ENCODE measurements around the gene HOXD12.

Gene HOXD12

GRCh38 chr2:176122683-176123410, 23.3 kb downstream of the HOXD12 start, which contains the start of gene HOXD9:
TSS of gene HOXD9 (plus strand) at chr2:176122719. CDS start at chr2:176122769, 50 bp downstream.
- DNase-seq = no peak

- DNase-seq = no peak
Observed at GRCh38 chr2:176123411-176124109, 24.0 kb downstream of the HOXD12 start.

- DNase-seq = no peak
Observed at GRCh38 chr2:176124110-176124946, 24.7 kb downstream of the HOXD12 start.

- DNase-seq = no peak
Observed at GRCh38 chr2:176124947-176125771, 25.6 kb downstream of the HOXD12 start.

- DNase-seq = no peak
Observed at GRCh38 chr2:176125772-176126054, 26.1 kb downstream of the HOXD12 start.

- no peak for DNase-seq
Observed at GRCh38 chr2:176126929-176127773, 27.6 kb downstream of the HOXD12 start.

- no peak for DNase-seq
Observed at GRCh38 chr2:176127774-176128072, 28.1 kb downstream of the HOXD12 start.

GRCh38 chr2:176128172-176128981, 28.8 kb downstream of the HOXD12 start:
- DNase-seq = no peak

GRCh38 chr2:176128982-176129796, 29.6 kb downstream of the HOXD12 start, which contains the start of gene HOXD8:
TSS of gene HOXD8 (plus strand) at chr2:176129705. CDS start at chr2:176130367, 662 bp downstream.
- DNase-seq = no peak

- no peak for DNase-seq
Observed at GRCh38 chr2:176129813-176130146, 30.2 kb downstream of the HOXD12 start.

- DNase-seq = no peak
Observed at GRCh38 chr2:176130147-176130956, 30.8 kb downstream of the HOXD12 start.

GRCh38 chr2:176130957-176131847, 31.6 kb downstream of the HOXD12 start:
- no peak for DNase-seq

GRCh38 chr2:176131848-176132158, 32.2 kb downstream of the HOXD12 start:
- DNase-seq = no peak

GRCh38 chr2:176132205-176133171, 32.9 kb downstream of the HOXD12 start:
- no peak for DNase-seq

- no peak for DNase-seq
Observed at GRCh38 chr2:176133389-176133788, 33.8 kb downstream of the HOXD12 start.

GRCh38 chr2:176134035-176134434, 34.4 kb downstream of the HOXD12 start:
- no peak for DNase-seq

- DNase-seq = no peak
Observed at GRCh38 chr2:176135035-176135440, 35.4 kb downstream of the HOXD12 start.
